ENCODE results near the gene BCL7A. TPM values are rescaled to one million over a fixed set of nuclear protein-coding genes. Genes with fewer than 3 reads are reported as not detected.

Gene BCL7A
- polyA plus RNA-seq, 1 donor from 2014 or later: 51.3 TPM

DNA sequence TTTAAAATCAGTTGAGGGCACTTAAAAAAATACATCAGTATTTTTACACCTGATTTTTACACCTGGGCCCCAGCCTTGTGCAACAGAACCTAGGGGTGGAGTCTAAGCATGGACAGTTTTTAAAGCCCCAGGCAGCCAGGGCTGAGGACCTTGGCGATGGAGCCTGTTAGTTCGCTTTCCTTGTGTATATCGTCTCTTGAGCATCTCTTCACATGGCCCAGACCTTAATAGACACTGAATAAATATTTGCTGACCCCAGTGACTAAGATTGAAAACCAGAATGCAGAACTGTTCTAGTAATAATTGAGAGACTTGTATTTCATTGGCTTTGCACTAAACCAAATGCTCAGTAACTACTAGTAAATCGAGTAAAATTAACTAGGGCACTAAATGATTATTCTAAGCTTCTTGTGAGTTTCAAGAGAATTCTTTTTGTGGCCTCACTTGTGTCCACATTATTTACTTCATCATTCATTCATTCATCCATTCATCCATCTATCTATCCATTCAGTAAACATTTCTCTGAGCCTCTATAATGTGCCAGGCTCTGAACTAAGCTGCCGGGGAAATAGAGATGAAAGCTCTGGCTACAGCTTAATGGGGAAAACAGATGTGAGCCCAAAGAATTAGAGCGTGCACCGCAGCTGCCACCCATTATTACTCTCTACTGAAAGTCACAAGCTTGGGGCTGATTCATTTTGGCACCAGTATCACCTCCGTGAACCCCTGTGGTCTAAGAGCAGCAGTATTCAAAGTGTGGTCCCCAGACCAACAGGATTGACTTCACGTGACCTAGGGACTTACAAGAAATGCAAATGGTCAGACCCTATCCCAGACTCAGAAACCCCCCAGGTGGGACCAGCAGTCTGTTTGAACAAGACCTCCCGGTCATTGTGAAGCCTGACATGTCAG, 30.7 kb upstream of the BCL7A start:
- H3K27ac ChIP-seq (ENCODE audit: low read length): no peak overlapping the region
- no peaks in the 10 kb centered on the region for H3K36me3 ChIP-seq (ENCODE audit: insufficient read depth, low read length)
- no peaks in the 10 kb centered on the region for H4K20me1 ChIP-seq (ENCODE audit: insufficient read depth)
- no peaks in the 10 kb centered on the region for H3K9me3 ChIP-seq (ENCODE audit: low read length)
- no peak overlapping the region for H2AFZ ChIP-seq (ENCODE audit: low read depth, low read length)
- H3K9me2 ChIP-seq (ENCODE audit: insufficient read depth, low read length): no peaks in the 10 kb centered on the region
- H3K4me3 ChIP-seq (ENCODE audit: low read length): no peak overlapping the region
- H3K27me3 ChIP-seq (ENCODE audit: insufficient read depth, low read depth, low read length): no peaks in the 10 kb centered on the region
- no peaks in the 10 kb centered on the region for H3K79me2 ChIP-seq (replicated peaks; ENCODE audit: insufficient read depth, low read length)
- no peak overlapping the region for H3K9ac ChIP-seq (ENCODE audit: low read length)
- TF ChIP-seq, protein P1, sequence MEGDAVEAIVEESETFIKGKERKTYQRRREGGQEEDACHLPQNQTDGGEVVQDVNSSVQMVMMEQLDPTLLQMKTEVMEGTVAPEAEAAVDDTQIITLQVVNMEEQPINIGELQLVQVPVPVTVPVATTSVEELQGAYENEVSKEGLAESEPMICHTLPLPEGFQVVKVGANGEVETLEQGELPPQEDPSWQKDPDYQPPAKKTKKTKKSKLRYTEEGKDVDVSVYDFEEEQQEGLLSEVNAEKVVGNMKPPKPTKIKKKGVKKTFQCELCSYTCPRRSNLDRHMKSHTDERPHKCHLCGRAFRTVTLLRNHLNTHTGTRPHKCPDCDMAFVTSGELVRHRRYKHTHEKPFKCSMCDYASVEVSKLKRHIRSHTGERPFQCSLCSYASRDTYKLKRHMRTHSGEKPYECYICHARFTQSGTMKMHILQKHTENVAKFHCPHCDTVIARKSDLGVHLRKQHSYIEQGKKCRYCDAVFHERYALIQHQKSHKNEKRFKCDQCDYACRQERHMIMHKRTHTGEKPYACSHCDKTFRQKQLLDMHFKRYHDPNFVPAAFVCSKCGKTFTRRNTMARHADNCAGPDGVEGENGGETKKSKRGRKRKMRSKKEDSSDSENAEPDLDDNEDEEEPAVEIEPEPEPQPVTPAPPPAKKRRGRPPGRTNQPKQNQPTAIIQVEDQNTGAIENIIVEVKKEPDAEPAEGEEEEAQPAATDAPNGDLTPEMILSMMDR (IDR thresholded peaks at IDR 0.05; ENCODE audit: poor library complexity, severe bottlenecking): no peak
- TF ChIP-seq RAD21 (conservative IDR thresholded peaks at IDR 0.05) (no peak), POLR2AphosphoS5 (IDR thresholded peaks at IDR 0.05) (no peak), SMC3 (conservative IDR thresholded peaks at IDR 0.05; ENCODE audit: poor library complexity) (no peak), EZH2 (IDR thresholded peaks at IDR 0.05; ENCODE audit: borderline replicate concordance, insufficient read depth, low read length, poor library complexity, severe bottlenecking) (no peak), TAF1 (IDR thresholded peaks at IDR 0.05; ENCODE audit: low read depth) (no peak), EP300 (conservative IDR thresholded peaks at IDR 0.05; ENCODE audit: poor library complexity, severe bottlenecking) (no peak), MXI1 (conservative IDR thresholded peaks at IDR 0.05; ENCODE audit: poor library complexity, severe bottlenecking) (no peak)
- TF ChIP-seq, protein P2, sequence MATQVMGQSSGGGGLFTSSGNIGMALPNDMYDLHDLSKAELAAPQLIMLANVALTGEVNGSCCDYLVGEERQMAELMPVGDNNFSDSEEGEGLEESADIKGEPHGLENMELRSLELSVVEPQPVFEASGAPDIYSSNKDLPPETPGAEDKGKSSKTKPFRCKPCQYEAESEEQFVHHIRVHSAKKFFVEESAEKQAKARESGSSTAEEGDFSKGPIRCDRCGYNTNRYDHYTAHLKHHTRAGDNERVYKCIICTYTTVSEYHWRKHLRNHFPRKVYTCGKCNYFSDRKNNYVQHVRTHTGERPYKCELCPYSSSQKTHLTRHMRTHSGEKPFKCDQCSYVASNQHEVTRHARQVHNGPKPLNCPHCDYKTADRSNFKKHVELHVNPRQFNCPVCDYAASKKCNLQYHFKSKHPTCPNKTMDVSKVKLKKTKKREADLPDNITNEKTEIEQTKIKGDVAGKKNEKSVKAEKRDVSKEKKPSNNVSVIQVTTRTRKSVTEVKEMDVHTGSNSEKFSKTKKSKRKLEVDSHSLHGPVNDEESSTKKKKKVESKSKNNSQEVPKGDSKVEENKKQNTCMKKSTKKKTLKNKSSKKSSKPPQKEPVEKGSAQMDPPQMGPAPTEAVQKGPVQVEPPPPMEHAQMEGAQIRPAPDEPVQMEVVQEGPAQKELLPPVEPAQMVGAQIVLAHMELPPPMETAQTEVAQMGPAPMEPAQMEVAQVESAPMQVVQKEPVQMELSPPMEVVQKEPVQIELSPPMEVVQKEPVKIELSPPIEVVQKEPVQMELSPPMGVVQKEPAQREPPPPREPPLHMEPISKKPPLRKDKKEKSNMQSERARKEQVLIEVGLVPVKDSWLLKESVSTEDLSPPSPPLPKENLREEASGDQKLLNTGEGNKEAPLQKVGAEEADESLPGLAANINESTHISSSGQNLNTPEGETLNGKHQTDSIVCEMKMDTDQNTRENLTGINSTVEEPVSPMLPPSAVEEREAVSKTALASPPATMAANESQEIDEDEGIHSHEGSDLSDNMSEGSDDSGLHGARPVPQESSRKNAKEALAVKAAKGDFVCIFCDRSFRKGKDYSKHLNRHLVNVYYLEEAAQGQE (IDR thresholded peaks at IDR 0.05; ENCODE audit: borderline replicate concordance): no peak
- H3F3A ChIP-seq (ENCODE audit: insufficient read depth, low read length, poor library complexity, severe bottlenecking): no peaks in the 10 kb centered on the region
- H3K4me2 ChIP-seq (ENCODE audit: low read length): no peak overlapping the region

DNA sequence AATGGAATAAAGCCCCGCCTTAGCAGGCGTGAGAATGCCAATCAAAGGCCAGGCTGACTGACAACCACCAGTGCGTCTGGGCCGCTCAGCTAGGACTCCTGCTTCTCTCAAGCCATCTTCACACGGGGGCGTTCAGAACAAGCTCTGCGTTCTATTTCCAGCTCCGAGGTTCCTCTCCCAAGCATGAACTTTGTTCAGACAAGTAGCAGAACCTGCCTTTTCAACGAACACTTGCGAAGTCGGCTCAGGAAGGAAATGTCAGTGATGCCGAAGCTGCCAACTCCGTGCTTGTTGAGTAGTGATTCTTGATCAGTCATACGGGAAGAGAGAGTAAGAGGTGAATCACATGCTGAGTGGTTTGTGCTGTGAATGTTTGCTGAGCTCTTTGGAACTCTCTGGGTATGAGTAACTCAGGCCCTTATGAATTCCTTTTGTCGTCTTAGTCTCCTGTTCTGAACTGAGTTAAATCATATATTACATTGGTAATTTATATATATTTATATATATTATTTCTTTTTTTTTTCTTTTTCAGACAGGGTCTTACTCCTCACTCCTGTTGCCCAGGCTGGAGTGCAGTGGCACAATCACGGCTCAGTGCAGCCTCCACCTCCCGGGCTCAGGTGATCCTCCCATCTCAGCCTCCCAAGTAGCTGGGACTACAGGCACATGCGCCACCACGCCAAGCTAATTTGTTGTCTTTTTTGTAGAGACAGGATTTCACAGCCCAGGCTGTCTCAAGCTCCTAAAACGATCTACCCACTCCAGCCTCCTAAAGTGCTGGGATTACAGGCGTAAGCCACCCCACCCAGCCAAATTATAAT, 29.4 kb upstream of the BCL7A start:
- no peak overlapping the region for H2AFZ ChIP-seq (ENCODE audit: low read depth, low read length)

More for the DNA sequence above, 29.4 kb upstream of the BCL7A start:
- H4K20me1 ChIP-seq (ENCODE audit: insufficient read depth): no peaks in the 10 kb centered on the region
- H3K4me3 ChIP-seq (ENCODE audit: low read length): no peak overlapping the region
- no peaks in the 10 kb centered on the region for H3K27me3 ChIP-seq (ENCODE audit: insufficient read depth, low read depth, low read length)
- H3K4me2 ChIP-seq (ENCODE audit: low read length): no peak overlapping the region
- no peaks in the 10 kb centered on the region for H3K9me3 ChIP-seq (ENCODE audit: low read length)
- H3F3A ChIP-seq (ENCODE audit: insufficient read depth, low read length, poor library complexity, severe bottlenecking): no peaks in the 10 kb centered on the region
- no peaks in the 10 kb centered on the region for H3K79me2 ChIP-seq (replicated peaks; ENCODE audit: insufficient read depth, low read length)
- no peak overlapping the region for H3K27ac ChIP-seq (ENCODE audit: low read length)
- H3K36me3 ChIP-seq (ENCODE audit: insufficient read depth, low read length): no peaks in the 10 kb centered on the region
- TF ChIP-seq, protein P1 (IDR thresholded peaks at IDR 0.05; ENCODE audit: poor library complexity, severe bottlenecking): no peak
- no peak for TF ChIP-seq EZH2 (IDR thresholded peaks at IDR 0.05; ENCODE audit: borderline replicate concordance, insufficient read depth, low read length, poor library complexity, severe bottlenecking)
- no peak for TF ChIP-seq MXI1 (conservative IDR thresholded peaks at IDR 0.05; ENCODE audit: poor library complexity, severe bottlenecking)
- TF ChIP-seq SMC3 (conservative IDR thresholded peaks at IDR 0.05; ENCODE audit: poor library complexity): no peak
- TF ChIP-seq, protein P2 (IDR thresholded peaks at IDR 0.05; ENCODE audit: borderline replicate concordance): no peak
- no peak for TF ChIP-seq RAD21 (conservative IDR thresholded peaks at IDR 0.05)
- no peak for TF ChIP-seq EP300 (conservative IDR thresholded peaks at IDR 0.05; ENCODE audit: poor library complexity, severe bottlenecking)
- no peak for TF ChIP-seq POLR2AphosphoS5 (IDR thresholded peaks at IDR 0.05)
- H3K9me2 ChIP-seq (ENCODE audit: insufficient read depth, low read length): no peaks in the 10 kb centered on the region
- no peak overlapping the region for H3K9ac ChIP-seq (ENCODE audit: low read length)
